HG03097 (cell line): Measurements from ENCODE around the gene CSF3.

ENCODE experiments used
- ATAC-seq: cut with Tn5 transposase; IDR thresholded peaks from one replicate; pipeline ENCODE4 v1.9.1; 2021; ENCODE audit not compliant: unreplicated experiment, low FRiP score

The CSF3 gene

GRCh38 chr17:40022961-40023541, 7.8 kb downstream of the CSF3 start:
- no peak for ATAC-seq

GRCh38 chr17:40023590-40024292, 8.5 kb downstream of the CSF3 start:
- ATAC-seq: no peak

GRCh38 chr17:40024901-40025300, 9.7 kb downstream of the CSF3 start:
- ATAC-seq: no peak

GRCh38 chr17:40025559-40025958, 10.3 kb downstream of the CSF3 start:
- no peak for ATAC-seq

- ATAC-seq: no peak
Observed at GRCh38 chr17:40025991-40026815, 11.0 kb downstream of the CSF3 start.

- ATAC-seq: no peak
Observed at GRCh38 chr17:40026816-40027613, 11.8 kb downstream of the CSF3 start.

GRCh38 chr17:40027614-40028012, 12.4 kb downstream of the CSF3 start:
- ATAC-seq: no peak

- no peak for ATAC-seq
Observed at GRCh38 chr17:40028595-40028994, 13.4 kb downstream of the CSF3 start.

- no peak for ATAC-seq
Observed at GRCh38 chr17:40031706-40032105, 16.5 kb downstream of the CSF3 start.

- ATAC-seq: no peak
Observed at GRCh38 chr17:40032322-40033320, 17.4 kb downstream of the CSF3 start.

GRCh38 chr17:40033339-40033738, 18.1 kb downstream of the CSF3 start:
- ATAC-seq: no peak

- ATAC-seq: no peak
Observed at GRCh38 chr17:40034426-40035161, 19.4 kb downstream of the CSF3 start.

GRCh38 chr17:40035162-40035559, 19.9 kb downstream of the CSF3 start:
- no peak for ATAC-seq

- no peak for ATAC-seq
Observed at GRCh38 chr17:40038882-40039513, 23.8 kb downstream of the CSF3 start.

- no peak for ATAC-seq
Observed at GRCh38 chr17:40041196-40041595, 26.0 kb downstream of the CSF3 start.

- ATAC-seq: no peak
Observed at GRCh38 chr17:40056379-40057015, 41.3 kb downstream of the CSF3 start.

- ATAC-seq: no peak
Observed at GRCh38 chr17:40058186-40058784, 43.0 kb downstream of the CSF3 start.

- ATAC-seq: no peak
Observed at GRCh38 chr17:40058865-40059264, 43.6 kb downstream of the CSF3 start.
